ENCODE measurements around the gene TMEM86A. TPM values are rescaled to one million over a fixed set of nuclear protein-coding genes. Genes with fewer than 3 reads are reported as not detected.

Gene TMEM86A
- polyA plus RNA-seq, 1 donor = 1.6 TPM

- peaks cover 5% of the 10 kb centered on the region for H3K27me3 ChIP-seq (ENCODE audit: control insufficient read depth, insufficient read depth, low read length)
Observed at GRCh38 chr11:18750944-18751343, 52.4 kb downstream of the TMEM86A start.

DNA sequence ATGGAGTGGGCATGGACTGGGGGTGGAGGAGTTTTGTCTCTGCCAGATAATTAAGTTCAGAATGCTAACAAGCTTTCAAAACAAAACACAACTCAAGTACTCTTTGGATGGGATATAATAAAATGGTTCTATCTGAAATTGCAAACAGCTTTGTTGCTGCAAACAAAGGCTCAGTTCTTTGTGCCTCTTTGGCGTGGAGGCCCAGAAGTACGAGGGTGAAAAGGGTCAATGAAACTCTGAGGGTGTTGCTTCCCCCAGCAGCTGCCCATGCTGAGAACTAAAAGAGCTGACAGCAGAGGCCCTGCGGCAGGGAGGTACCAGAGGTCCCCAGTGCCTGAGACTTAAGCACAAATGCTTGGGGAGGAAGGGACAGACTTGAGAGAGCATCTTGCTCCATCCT is 53.9 kb downstream of the TMEM86A start:
- no peak overlapping the region for H3K4me3 ChIP-seq (ENCODE audit: low read length)
- no peak overlapping the region for H3K27ac ChIP-seq (ENCODE audit: low read length)
- DNase-seq = no peak
- H3K9me3 ChIP-seq (ENCODE audit: control insufficient read depth, low read depth, low read length) = no peaks in the 10 kb centered on the region
- peaks cover 7% of the 10 kb centered on the region for H3K27me3 ChIP-seq (ENCODE audit: control insufficient read depth, insufficient read depth, low read length)
- WGBS (ENCODE audit: insufficient coverage, low lambda C conversion rate) = no CpG with 5 or more reads among the region's 3 CpGs
- no peaks in the 10 kb centered on the region for H3K36me3 ChIP-seq (ENCODE audit: control insufficient read depth, insufficient read depth, low read length)
- H3K4me1 ChIP-seq (ENCODE audit: control insufficient read depth, insufficient read depth, low read length) = no peaks in the 10 kb centered on the region

More at GRCh38 chr11:18750944-18751343, 52.4 kb downstream of the TMEM86A start:
- H3K4me1 ChIP-seq (ENCODE audit: control insufficient read depth, insufficient read depth, low read length) = no peaks in the 10 kb centered on the region
- H3K9me3 ChIP-seq (ENCODE audit: control insufficient read depth, low read depth, low read length) = no peaks in the 10 kb centered on the region
- WGBS (ENCODE audit: insufficient coverage, low lambda C conversion rate) = no CpG with 5 or more reads among the region's 3 CpGs
- no peak for DNase-seq
- H3K27ac ChIP-seq (ENCODE audit: low read length) = no peak overlapping the region
- no peak overlapping the region for H3K4me3 ChIP-seq (ENCODE audit: low read length)
- no peaks in the 10 kb centered on the region for H3K36me3 ChIP-seq (ENCODE audit: control insufficient read depth, insufficient read depth, low read length)

DNA sequence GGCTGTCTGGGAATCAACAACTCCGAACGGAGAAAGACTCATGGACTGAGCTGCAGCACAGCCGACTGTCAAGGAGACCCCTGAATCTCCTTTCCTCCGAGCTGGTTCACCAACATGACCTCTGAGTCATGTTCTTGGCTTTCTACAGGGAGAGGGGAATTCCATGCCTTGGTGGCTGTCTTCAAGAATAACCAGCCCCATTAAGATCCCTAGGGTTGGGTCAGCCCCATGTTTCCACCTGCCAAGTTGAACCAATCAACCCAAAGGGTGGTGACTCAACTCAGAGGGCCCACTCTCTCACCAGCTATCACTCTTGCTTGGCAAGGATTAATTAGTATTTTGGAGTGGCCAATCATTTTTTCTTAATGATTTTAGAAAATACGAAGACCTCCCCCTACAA is 55.7 kb downstream of the TMEM86A start:
- no CpG with 5 or more reads among the region's 5 CpGs for WGBS (ENCODE audit: insufficient coverage, low lambda C conversion rate)
- H3K9me3 ChIP-seq (ENCODE audit: control insufficient read depth, low read depth, low read length) = no peaks in the 10 kb centered on the region
- H3K27ac ChIP-seq (ENCODE audit: low read length) = no peak overlapping the region
- H3K36me3 ChIP-seq (ENCODE audit: control insufficient read depth, insufficient read depth, low read length) = no peaks in the 10 kb centered on the region
- no peak for DNase-seq
- no peak overlapping the region for H3K4me3 ChIP-seq (ENCODE audit: low read length)
- no peaks in the 10 kb centered on the region for H3K4me1 ChIP-seq (ENCODE audit: control insufficient read depth, insufficient read depth, low read length)
- peaks cover 10% of the 10 kb centered on the region for H3K27me3 ChIP-seq (ENCODE audit: control insufficient read depth, insufficient read depth, low read length)

Other genes with a start within 250 kb of the TMEM86A start
- 0.33 TPM for gene LDHAL6A, start 242.9 kb upstream of the TMEM86A start, polyA plus RNA-seq
- 81.0 TPM for gene TSG101, start 171.8 kb upstream of the TMEM86A start, polyA plus RNA-seq
- 19.5 TPM for gene UEVLD, start 110.0 kb upstream of the TMEM86A start, polyA plus RNA-seq
- gene MISFA, start 99.0 kb upstream of the TMEM86A start, polyA plus RNA-seq = 4.3 TPM
- gene SPTY2D1, start 64.4 kb upstream of the TMEM86A start, polyA plus RNA-seq = 16.5 TPM
- 1.5 TPM for gene IGSF22, start 27.4 kb downstream of the TMEM86A start, polyA plus RNA-seq
- 1.2 TPM for gene PTPN5, start 93.0 kb downstream of the TMEM86A start, polyA plus RNA-seq
- not detected for gene MRGPRX1, start 240.6 kb downstream of the TMEM86A start, polyA plus RNA-seq

All from large intestine (tissue), 3 donors.